Esophagus muscularis mucosa (tissue), 4 donors: ENCODE results near the gene PPRC1. TPM values are rescaled to one million over a fixed set of nuclear protein-coding genes. Genes with fewer than 3 reads are reported as not detected.

Experiments used
- DNase-seq: peaks from one replicate; pipeline ENCODE4 v3.0.0-alpha.2; 2017; ENCODE audit errors: extremely low spot score
- H3K27ac ChIP-seq, 4 donors: fragments of 200-600 bp; sonication (generic); replicated peaks in 1 of 4; 1 replicate in 3 of 4; 2 replicates in 1 of 4; pipeline ENCODE4 v1.5.1; 2016 to 2019; ENCODE audit warnings: mild to moderate bottlenecking in 1 of 4
- H3K27me3 ChIP-seq, 4 donors: fragments of 200-600 bp; sonication (generic); one replicate each; pipeline versions ENCODE4 v1.5.1 to v1.6.0; 2016 to 2019
- H3K36me3 ChIP-seq, 4 donors: fragments of 200-600 bp; sonication (generic); one replicate each; pipeline ENCODE4 v1.5.1; 2016 to 2019
- H3K4me1 ChIP-seq, 4 donors: fragments of 200-600 bp; sonication (generic); one replicate each; pipeline ENCODE4 v1.5.1; 2016 to 2019
- H3K4me3 ChIP-seq, 4 donors: fragments of 200-600 bp; sonication (generic); 1 replicate in 2 of 4; 2 replicates in 2 of 4; pipeline ENCODE4 v1.5.1; 2016 to 2019; ENCODE audit warnings: mild to moderate bottlenecking in 4 of 4, moderate library complexity in 1 of 4
- H3K9me3 ChIP-seq, 4 donors: fragments of 200-600 bp; sonication (generic); 1 replicate in 3 of 4; 2 replicates in 1 of 4; pipeline ENCODE4 v1.5.1; 2016 to 2019
- EP300 ChIP-seq: sonication (generic); formaldehyde crosslinking; IDR thresholded peaks from one replicate; pipeline ENCODE4 v1.6.1; 2017; ENCODE audit warnings: antibody characterized with exemption
- POLR2A ChIP-seq: fragments of 450-650 bp; IDR thresholded peaks from one replicate; pipeline ENCODE4 v1.6.1; 2017; ENCODE audit warnings: antibody characterized with exemption, moderate library complexity, mild to moderate bottlenecking, low read depth
- POLR2AphosphoS5 ChIP-seq, 2 donors: sonication (generic); formaldehyde crosslinking; IDR thresholded peaks; one replicate each; pipeline ENCODE4 v1.6.1; 2017; ENCODE audit warnings: antibody characterized with exemption in 2 of 2
- WGBS: methylation state at CpG from one replicate; pipeline ENCODE4 v1.1.5; 2018; 5-methylcytosine and 5-hydroxymethylcytosine counted together
- intact Hi-C: fragments of 100-400 bp; cut with DNase I; formaldehyde crosslinking; loops from one replicate; pipeline ENCODE4 v1.15.1; 2023
- total RNA-seq, 4 donors: library from RNA; depleted of rRNA; stranded (reverse); fragments of >200 nt; gene quantifications; one replicate each; pipeline versions ENCODE4 v1.1.0 to v1.2.1, GENCODE V29; 2016
- TF ChIP-seq, protein P1 (sequence below), 3 experiments: fragments of 200-600 bp in 2 of 3; fragments of 450-650 bp in 1 of 3; sonication (generic) in 2 of 3; IDR thresholded peaks; one replicate each; pipeline ENCODE4 v1.5.1; 2017 to 2019; ENCODE audit warnings: antibody characterized with exemption in 3 of 3, mild to moderate bottlenecking in 2 of 3, moderate library complexity in 1 of 3

PPRC1 gene
- total RNA-seq, 4 donors from 2014 or later, result 10.8 to 49.5 (median 20.9) TPM

DNA sequence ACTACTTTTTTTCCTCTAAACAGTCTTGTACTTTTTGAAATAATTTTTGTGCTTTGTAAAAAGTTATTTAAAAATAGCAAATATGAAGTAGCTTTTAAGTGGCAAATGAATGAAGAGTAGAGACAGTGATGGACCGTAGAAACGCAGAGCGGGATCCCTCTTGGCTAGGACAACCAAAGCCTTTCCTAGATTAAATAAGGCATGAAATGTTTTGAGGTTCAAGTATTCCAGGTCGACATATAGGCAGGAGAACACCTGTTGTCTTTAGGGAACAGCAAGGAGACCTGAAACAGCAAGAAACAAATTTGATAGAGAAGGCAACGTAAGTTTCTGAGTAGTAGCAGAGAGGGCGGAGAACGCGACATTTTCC lies 662 bp upstream of the PPRC1 start:
- Histone ChIP-seq H3K4me1 (peaks cover 22 to 42% (median 36%) of the 10 kb centered on the region in 4 donors), H3K4me3 (peak overlapping the region; percentile 69 to 99 (median 91)), H3K27ac (peak overlapping the region; percentile 90 to 98 (median 94)), H3K36me3 (no peaks in the 10 kb centered on the region), H3K27me3 (no peaks in the 10 kb centered on the region), H3K9me3 (no peaks in the 10 kb centered on the region)
- TF ChIP-seq, protein P1, sequence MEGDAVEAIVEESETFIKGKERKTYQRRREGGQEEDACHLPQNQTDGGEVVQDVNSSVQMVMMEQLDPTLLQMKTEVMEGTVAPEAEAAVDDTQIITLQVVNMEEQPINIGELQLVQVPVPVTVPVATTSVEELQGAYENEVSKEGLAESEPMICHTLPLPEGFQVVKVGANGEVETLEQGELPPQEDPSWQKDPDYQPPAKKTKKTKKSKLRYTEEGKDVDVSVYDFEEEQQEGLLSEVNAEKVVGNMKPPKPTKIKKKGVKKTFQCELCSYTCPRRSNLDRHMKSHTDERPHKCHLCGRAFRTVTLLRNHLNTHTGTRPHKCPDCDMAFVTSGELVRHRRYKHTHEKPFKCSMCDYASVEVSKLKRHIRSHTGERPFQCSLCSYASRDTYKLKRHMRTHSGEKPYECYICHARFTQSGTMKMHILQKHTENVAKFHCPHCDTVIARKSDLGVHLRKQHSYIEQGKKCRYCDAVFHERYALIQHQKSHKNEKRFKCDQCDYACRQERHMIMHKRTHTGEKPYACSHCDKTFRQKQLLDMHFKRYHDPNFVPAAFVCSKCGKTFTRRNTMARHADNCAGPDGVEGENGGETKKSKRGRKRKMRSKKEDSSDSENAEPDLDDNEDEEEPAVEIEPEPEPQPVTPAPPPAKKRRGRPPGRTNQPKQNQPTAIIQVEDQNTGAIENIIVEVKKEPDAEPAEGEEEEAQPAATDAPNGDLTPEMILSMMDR (IDR thresholded peaks at IDR 0.05), result no peak
- TF ChIP-seq POLR2AphosphoS5 (IDR thresholded peaks at IDR 0.05), result no peak
- no peak for TF ChIP-seq POLR2A
- TF ChIP-seq EP300, result no peak
- WGBS, result 27% methylated on average over 8 of the region's 8 CpGs
- intact Hi-C loops, result no loop called here
- DNase-seq, result no peak

DNA sequence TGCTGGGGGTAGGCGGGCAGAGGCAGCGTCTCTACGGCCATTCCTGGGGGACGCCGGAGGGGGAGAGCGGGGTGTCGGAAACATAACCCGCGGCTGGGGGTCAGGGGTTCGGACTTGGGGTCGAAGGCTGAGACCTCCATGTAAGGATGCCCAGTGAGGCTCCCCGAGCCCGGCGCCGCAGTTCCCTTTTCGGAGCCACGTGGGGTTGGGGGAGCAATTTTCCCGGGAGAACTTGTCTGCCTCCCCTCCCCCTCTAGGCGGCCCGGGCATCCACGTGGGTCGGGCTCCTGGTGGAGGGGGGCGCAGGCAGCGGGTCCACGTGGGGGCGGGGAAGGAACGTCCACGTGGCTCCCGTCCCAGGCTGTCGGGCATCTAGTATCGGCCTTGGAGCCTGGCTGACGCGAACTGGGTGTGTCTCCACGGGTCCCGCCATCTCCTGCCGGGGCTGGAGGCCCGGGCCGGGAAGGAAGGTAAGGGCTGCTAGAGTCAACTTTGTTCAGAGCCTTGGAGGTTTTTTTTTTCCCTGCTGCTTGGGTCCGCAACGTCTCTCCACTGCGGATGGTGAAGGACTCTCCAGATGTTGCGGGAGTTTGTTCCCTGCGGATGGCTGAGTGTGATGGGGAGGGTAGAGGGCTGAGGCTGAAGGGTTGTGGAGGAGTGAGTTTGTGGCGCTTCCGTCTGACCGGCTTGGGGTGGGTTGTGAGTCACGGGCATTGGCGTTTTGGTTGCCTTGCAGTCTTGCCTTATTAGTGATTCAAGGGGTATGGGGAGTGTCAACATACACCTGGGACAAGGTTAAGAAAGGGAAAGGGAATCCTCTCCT lies 744 bp downstream of the PPRC1 start:
- H3K9me3 ChIP-seq, result no peaks in the 10 kb centered on the region
- peak overlapping the region; percentile 90 to 98 (median 94) for H3K27ac ChIP-seq
- intact Hi-C loops, result no loop called here
- WGBS, result 2% methylated on average over 22 of the region's 48 CpGs
- peak overlapping the region; percentile 69 to 99 (median 91) for H3K4me3 ChIP-seq
- no peaks in the 10 kb centered on the region for H3K27me3 ChIP-seq
- H3K36me3 ChIP-seq, result peaks cover 8 to 12% (median 11%) of the 10 kb centered on the region in 4 donors
- TF ChIP-seq POLR2A, result no peak
- TF ChIP-seq POLR2AphosphoS5 (IDR thresholded peaks at IDR 0.05), result peak in 1 of 2 donors; percentile 57
- TF ChIP-seq, protein P1 (IDR thresholded peaks at IDR 0.05), result no peak
- no peak for DNase-seq
- peaks cover 22 to 44% (median 36%) of the 10 kb centered on the region in 4 donors for H3K4me1 ChIP-seq

DNA sequence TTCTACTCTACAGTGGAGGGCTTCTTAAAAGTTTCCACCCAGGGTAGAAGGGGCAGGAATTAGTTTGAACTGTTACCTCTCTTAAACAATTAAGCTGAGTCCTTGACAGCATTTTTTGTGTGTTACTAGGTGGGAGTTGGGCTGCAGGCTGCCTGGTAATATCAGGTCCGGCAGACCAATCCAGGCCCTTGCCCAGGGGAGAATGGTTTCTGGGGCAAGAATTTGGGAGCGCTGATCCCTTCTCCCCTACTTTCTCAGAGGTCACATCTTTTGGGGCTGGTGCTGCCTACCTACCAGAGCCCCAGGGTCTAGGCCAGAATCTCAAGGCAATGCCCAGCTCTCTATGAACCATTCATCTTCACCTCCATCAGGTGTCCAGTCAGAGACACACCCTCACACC lies 1.6 kb downstream of the PPRC1 start:
- no peaks in the 10 kb centered on the region for H3K27me3 ChIP-seq
- peaks cover 16 to 21% (median 19%) of the 10 kb centered on the region in 4 donors for H3K36me3 ChIP-seq
- peak overlapping the region; percentile 90 to 98 (median 94) for H3K27ac ChIP-seq
- no peak for TF ChIP-seq POLR2AphosphoS5 (IDR thresholded peaks at IDR 0.05)
- no peak for TF ChIP-seq POLR2A
- H3K9me3 ChIP-seq, result no peaks in the 10 kb centered on the region
- H3K4me3 ChIP-seq, result peak overlapping the region; percentile 69 to 99 (median 91)
- intact Hi-C loops, result no loop called here
- H3K4me1 ChIP-seq, result peaks cover 22 to 44% (median 36%) of the 10 kb centered on the region in 4 donors
- no peak for DNase-seq
- 14% methylated on average over 1 of the region's 2 CpGs for WGBS

DNA sequence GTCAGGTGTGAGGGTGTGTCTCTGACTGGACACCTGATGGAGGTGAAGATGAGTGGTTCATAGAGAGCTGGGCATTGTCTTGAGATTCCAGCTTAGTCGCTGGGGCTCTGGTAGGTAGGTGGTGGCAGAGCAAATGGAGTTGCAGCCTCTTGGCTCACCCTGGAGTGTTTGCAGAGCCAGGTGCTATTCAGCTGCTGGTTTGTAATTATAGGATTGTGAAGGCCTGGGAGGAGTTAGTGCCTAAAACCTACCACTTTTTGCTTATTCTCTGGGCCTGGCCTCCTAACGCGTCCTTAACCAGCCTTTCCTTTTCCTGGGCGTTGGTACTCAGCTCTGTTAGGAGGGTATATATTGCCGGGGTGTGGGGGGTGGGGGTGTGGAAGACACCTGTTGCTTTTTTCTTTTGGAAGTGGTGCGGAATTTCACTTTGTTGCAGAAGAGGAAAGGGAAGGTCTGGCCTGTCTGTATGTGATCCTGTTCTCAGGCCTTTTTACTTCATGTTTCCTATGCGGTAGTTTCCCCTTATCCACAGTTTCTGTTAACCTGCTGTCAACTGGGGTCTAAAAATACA lies 3.2 kb downstream of the PPRC1 start:
- intact Hi-C loops, result no loop called here
- no peak overlapping the region for H3K4me3 ChIP-seq
- no peak for DNase-seq
- peaks cover 22 to 44% (median 36%) of the 10 kb centered on the region in 4 donors for H3K4me1 ChIP-seq
- no peaks in the 10 kb centered on the region for H3K9me3 ChIP-seq
- no peaks in the 10 kb centered on the region for H3K27me3 ChIP-seq
- TF ChIP-seq POLR2AphosphoS5 (IDR thresholded peaks at IDR 0.05) (no peak), POLR2A (no peak), EP300 (no peak)
- TF ChIP-seq, protein P1 (IDR thresholded peaks at IDR 0.05), result no peak
- 82% methylated on average over 7 of the region's 7 CpGs for WGBS
- H3K27ac ChIP-seq, result peak overlapping the region in 1 of 4 donors; percentile 98
- H3K36me3 ChIP-seq, result peaks cover 33 to 37% (median 36%) of the 10 kb centered on the region in 4 donors

DNA sequence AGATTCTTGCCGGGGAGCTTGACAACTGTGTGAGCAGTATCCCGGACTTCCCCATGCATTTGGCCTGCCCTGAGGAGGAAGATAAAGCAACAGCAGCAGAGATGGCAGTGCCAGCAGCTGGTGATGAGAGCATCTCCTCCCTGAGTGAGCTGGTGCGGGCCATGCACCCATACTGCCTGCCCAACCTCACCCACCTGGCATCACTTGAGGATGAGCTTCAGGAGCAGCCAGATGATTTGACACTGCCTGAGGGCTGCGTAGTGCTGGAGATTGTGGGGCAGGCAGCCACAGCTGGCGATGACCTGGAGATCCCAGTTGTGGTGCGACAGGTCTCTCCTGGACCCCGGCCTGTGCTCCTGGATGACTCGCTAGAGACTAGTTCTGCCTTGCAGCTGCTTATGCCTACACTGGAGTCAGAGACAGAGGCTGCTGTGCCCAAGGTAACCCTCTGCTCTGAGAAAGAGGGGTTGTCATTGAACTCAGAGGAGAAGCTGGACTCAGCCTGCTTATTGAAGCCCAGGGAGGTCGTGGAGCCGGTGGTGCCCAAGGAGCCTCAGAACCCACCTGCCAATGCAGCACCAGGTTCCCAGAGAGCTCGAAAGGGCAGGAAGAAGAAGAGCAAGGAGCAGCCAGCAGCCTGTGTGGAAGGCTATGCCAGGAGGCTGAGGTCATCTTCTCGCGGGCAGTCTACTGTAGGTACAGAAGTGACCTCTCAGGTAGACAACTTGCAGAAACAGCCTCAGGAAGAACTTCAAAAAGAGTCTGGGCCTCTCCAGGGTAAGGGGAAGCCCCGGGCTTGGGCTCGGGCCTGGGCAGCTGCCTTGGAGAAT lies 6.7 kb downstream of the PPRC1 start:
- H3K27me3 ChIP-seq, result no peaks in the 10 kb centered on the region
- H3K9me3 ChIP-seq, result no peaks in the 10 kb centered on the region
- H3K27ac ChIP-seq, result no peak overlapping the region
- peaks cover 50 to 71% (median 68%) of the 10 kb centered on the region in 4 donors for H3K36me3 ChIP-seq
- WGBS, result 94% methylated on average over 11 of the region's 15 CpGs
- no peak overlapping the region for H3K4me3 ChIP-seq
- peaks cover 14 to 28% (median 27%) of the 10 kb centered on the region in 4 donors for H3K4me1 ChIP-seq
- TF ChIP-seq POLR2A, result no peak
- TF ChIP-seq, protein P1 (IDR thresholded peaks at IDR 0.05), result no peak
- no peak for DNase-seq
- intact Hi-C loops, result no loop called here
